HG02884 (cell line): ENCODE data around the gene IZUMO1R.
"Not testable (repeated sequence)": the region's sequence is repeated elsewhere in the genome, so short reads cannot be mapped to it uniquely, and the experiment has no call there.

Experiments
- ATAC-seq: cut with Tn5 transposase; IDR thresholded peaks from one replicate; pipeline ENCODE4 v1.9.1; 2021; ENCODE audit warnings: mild to moderate bottlenecking, moderate library complexity; ENCODE audit not compliant: unreplicated experiment

Gene IZUMO1R

DNA sequence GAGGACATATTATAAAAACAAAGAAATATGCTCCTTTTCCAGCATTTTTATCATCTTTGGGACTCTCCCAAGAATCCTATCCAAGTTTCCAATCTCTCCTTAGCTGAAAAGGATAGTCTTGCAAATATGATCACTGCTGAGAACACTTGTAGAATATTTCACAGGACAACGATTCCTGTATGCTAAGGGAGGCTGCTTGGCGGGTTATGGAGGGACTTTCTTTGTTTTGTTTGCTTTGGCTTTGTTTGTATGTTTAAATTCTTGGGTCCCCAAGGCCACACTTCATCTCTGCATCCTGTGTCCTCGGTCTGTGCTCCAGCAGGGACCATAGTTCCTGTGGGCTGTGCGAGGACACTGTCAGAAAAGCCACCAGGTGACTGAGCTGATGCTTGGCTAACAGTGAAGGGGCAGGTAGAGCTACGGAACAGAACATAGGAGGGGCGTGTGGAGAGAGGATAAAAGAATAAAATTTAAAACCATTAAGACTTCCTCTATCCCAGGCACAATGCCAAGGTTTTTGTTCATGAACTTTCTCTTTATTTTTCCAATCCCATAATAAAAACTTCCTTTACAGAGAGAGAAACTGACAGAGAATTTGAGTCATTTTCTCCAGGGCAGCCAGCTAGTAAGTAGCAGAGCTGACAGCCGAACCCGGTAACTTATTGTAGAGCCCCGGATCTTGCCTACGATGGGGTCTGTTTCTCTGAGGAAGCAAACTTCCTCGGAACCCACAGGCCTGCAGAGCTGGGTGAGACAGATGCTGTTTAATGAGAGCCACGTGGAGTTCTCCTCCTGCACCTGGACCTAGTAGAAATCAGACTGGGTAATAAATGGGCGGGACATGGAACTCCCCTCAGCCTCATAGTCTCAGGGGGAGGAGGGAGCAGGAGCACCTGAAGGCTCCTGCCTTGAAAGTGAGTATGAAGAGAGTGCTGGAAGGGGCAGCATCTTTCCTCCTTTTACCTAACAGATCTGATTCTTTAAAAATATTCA lies at the start of gene IZUMO1R:
TSS of gene IZUMO1R (plus strand) at position 615 of the 993 bp plus-strand sequence. CDS start 1,057 bp downstream, outside the sequence.
- no peak for ATAC-seq

DNA sequence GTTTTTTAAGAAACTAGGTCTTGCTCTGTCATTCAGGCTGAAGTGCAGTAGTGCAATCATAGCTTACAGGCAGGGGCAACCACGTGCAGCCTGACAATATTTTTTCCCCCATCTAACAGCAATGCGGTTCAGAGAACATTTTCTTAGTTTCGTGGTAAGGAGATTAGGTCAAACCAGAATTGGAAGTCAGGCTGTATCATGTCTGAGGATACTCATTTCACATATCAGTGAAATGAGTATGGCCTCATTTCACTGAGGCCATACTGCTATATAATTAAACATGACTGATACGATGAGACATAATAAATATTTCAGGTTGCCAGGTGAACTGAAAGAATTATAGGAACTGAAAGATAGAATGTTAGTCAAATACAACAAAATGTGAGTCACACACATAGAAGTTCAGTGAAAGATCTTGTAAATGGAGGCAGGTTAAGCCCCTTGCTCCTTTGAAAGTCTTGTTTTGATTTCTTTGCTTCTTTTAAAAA lies 32.5 kb upstream of the IZUMO1R start:
- ATAC-seq: peak; percentile 90

DNA sequence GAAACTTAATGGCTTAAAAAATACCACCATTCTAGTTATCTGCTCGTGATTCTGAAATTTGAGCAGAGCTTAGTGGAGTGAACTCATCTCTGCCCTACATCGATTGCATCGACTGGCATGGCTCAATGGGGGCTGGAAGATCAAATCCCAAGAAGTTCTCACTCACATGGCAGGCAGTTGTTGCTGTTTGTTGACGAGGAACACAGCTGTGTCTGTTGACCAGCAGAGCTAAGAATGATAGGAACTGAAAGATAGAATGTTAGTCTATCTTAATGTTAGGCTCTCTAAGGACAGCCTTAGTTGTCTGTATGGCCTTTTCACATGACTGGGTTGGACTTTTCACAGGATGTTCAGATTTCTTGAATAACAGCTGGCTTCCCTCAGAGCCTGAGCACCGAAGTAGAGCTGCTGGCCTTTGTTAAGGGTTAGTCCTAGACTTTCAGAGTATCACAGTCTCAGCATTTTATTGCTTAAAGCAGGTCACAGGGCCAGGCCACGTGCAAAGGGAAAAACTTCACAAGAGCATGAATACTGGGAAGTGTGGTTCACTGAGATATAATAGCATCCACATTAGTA lies 31.6 kb upstream of the IZUMO1R start:
- ATAC-seq: peak; percentile 47

- ATAC-seq: no peak
Observed at GRCh38 chr11:94275961-94276360, 28.4 kb upstream of the IZUMO1R start.

- ATAC-seq: no peak
Observed at GRCh38 chr11:94276943-94277342, 27.4 kb upstream of the IZUMO1R start.

- ATAC-seq: not testable (repeated sequence)
Observed at GRCh38 chr11:94278207-94278606, 26.2 kb upstream of the IZUMO1R start.

DNA sequence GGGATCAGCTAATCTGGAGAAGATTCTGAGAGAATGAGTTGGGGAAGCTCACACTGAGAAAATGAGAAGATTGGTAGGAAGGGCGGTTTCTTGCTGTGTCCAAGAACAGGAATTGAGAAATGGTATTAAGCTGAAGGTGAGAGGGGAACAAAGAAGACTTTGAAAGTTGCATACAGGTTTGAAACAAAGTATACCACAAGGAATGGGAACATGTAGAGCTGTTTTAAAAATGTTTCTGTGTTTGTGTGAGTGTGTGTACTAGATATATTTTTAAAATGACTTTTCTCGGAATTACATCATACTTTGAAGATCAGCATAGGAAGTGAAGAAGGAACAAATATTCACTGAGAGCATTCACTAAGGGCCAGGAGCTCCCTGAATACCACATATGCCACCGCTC lies 24.4 kb upstream of the IZUMO1R start:
- ATAC-seq: no peak

DNA sequence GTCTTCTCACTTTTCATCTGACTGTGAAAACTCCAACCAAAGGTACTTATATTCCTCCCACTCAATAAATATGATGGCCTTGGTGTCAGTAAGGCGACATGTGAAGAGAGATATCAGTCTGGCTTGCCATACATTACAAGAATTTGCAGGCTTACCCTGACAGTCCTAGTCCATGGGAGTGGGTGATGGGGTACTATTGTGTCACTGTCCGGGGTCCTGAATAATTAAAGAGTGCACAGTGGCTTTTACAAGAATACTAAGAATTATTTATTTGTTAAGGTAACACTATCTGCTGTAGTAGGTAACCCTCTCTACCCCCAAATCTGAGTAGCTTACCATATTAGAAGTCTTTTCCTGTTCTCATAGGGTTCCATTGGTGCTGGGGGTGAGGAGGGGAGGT lies 23.1 kb upstream of the IZUMO1R start:
- no peak for ATAC-seq

DNA sequence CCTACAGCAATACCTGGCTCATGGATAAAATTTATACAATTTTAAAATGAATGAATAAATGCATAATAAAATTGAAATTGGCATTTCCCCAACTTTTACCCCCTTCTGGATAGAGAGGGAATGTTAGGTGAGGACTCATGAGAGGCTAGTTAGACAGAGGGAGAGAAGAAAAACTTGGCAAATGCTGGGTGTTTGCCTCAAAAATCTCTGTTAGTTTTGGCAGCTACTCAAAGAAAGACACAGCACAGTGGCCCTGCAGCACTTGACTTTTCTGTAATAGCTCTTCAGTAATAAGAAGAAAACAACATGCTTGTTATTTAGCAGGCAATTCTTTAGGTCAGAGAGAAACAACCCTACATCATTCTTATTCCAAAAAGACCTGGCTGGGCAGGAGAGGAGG lies 20.7 kb upstream of the IZUMO1R start:
- no peak for ATAC-seq

DNA sequence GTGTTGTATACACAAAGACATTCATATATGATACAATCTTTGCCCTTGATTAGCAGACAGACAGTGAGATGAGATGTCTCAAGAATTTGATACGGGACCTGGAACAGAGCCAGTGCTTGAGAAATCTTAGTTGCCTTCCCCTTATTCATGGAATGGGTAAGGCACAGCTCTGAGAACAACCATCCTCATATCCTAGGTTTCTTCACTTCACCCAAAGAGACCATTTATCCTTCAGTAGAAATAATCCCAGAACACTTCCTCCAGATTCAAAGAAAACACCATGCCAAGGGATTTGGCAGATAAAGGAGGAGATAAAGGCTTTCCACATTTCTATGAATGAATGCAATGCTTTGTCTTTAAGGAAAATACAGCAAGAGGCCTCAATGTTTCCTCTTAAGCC lies 8.8 kb upstream of the IZUMO1R start:
- ATAC-seq: no peak

DNA sequence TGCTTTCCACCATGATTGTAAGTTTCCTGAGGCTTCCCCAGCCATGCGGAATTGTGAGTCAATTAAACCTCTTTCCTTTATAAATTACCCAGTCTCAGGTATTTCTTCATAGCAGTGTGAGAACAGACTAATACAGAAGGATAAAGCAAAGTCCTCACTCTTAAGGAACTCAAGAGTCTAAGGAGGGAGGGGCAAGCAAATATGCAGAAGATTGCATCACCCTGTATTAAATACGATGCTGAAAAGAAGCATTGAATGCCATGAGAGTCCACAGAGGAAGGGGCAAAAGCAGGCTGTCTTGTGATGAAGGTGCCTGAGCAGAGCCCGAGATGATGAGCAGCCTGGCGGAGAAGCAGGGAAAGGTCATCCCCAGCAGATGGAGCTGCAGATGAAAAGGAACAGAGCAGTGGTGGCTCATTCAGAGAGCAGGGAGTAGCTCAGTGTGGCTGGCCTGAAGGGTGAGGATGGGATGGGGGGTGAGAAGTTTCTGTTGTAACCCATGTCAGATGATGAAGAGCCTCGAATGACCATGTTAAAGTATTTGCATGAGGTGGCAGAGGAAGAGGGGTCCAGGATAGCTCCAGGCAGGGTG lies 6.3 kb upstream of the IZUMO1R start:
- no peak for ATAC-seq

DNA sequence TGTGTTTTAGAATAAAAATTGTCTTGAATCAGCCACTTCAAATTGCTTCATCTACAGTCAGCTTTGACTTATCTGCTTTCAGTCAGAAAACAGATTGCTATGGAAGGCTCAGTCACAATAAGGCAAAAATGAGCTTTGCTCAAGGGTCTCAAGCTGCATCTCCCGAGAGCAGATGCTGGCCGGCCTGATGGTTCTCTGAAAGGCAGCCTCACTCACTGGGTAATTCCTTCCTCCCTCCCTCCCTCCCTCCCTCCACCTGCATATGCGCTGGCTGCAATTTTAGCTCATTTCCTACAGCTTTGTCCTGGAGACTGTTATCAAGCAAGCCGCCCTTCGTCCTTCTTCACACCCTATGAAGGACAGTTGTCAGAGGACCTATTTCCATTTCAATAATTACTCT lies 1.6 kb upstream of the IZUMO1R start:
- ATAC-seq: no peak

- ATAC-seq: no peak
Observed at GRCh38 chr11:94305146-94305545, 766 bp downstream of the IZUMO1R start.

- ATAC-seq: no peak
Observed at GRCh38 chr11:94307101-94307791, 2.9 kb downstream of the IZUMO1R start.

GRCh38 chr11:94308024-94308423 lies 3.6 kb downstream of the IZUMO1R start:
- no peak for ATAC-seq

GRCh38 chr11:94309757-94310156 lies 5.4 kb downstream of the IZUMO1R start:
- ATAC-seq: no peak

DNA sequence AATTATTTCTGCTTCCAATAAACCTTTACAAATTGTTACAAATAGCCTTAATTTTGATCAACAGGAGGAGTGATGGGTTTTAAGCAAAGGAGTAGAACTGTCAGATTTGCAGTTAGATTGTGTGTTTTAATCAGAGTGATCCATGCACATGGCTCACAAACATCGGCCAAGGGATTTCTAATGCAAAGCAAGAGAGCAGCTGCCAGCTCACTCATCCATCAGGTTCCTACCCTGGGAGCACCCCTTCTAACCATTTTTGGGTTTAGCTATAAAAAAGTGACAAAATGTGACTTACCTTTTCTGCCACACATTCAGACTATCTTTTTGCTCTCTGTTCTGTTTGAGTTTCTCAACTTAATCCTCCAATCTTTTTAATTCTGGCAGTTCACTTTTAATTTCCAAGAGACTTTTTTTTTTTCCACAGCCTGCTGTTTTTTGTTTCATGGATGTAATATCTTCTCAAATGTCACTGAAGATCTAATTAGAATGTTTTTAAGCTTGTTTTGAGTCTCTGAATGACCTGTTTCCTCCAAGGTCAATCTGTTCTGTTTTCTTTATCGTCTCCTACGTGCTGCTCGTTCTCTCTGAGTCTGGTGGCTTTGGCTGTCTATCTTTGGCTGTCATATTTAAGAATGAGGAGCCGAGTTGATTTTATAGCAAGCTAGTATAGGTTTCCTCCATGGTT lies 6.0 kb downstream of the IZUMO1R start:
- ATAC-seq: no peak

GRCh38 chr11:94312339-94312738 lies 8.0 kb downstream of the IZUMO1R start:
- no peak for ATAC-seq

- ATAC-seq: no peak
Observed at GRCh38 chr11:94314064-94314463, 9.7 kb downstream of the IZUMO1R start.

DNA sequence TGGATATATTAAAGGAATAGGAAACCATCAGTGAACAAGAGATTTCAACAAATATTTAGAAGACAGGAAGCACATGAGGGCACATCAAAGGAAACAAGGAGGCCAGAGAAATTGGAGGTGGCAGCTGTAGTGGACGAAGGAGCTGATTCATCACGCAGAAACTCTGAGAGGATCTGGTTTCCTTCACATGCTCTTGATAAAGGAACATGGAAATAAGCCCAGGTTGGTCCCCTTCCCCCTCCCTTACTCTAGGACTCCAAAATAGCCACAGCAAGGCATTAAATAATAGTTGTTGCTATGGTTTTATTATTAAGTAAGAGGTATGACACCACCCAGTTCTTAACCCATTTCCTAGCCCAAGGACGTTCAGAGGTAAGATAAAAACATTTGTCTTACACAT lies 11.3 kb downstream of the IZUMO1R start:
- no peak for ATAC-seq
